Panc1 (cell line): ENCODE results near the gene TMEM239. TPM values are rescaled to one million over a fixed set of nuclear protein-coding genes. Genes with fewer than 3 reads are reported as not detected.

ENCODE experiments used
- ATAC-seq: fragments of 200-7000 bp; cut with Tn5 transposase; 2 replicates; pipeline ENCODE4 v1.9.1; 2020; ENCODE audit warnings: mild to moderate bottlenecking, moderate library complexity
- BruUV-seq: library from RNA; stranded (reverse); fragments of 400-500 nt; replicated peaks from 2 replicates; lab custom pipeline; 2021; lab: Mats Ljungman, UMichigan
- CTCF ChIA-PET: fragments of 300-600 bp; sonication (Branson Sonifier 250); formaldehyde crosslinking; loops from one replicate; lab custom pipeline; 2022; ENCODE audit warnings: antibody characterized with exemption; lab: Charles Lee
- POLR2A ChIA-PET: fragments of 300-600 bp; sonication (Branson Sonifier 250); formaldehyde crosslinking; loops from one replicate; lab custom pipeline; 2022; ENCODE audit warnings: antibody characterized with exemption; lab: Charles Lee
- DNase-seq: peaks from one replicate; pipeline ENCODE4 v3.0.0-alpha.2; 2010; ENCODE audit warnings: low read depth, low spot score
- H3K27ac ChIP-seq: 2 replicates; pipeline ENCODE4 v1.5.1; 2011; ENCODE audit warnings: mild to moderate bottlenecking, low read length, inconsistent platforms
- H3K27me3 ChIP-seq: fragments of 200-500 bp; sonication (Bioruptor generic); 2 replicates; pipeline ENCODE4 v1.6.0; 2014; ENCODE audit warnings: low read length, inconsistent platforms; ENCODE audit not compliant: control insufficient read depth, insufficient read depth
- H3K36me3 ChIP-seq: fragments of 200-500 bp; sonication (Bioruptor generic); 2 replicates; pipeline ENCODE4 v1.5.1; 2014; ENCODE audit warnings: inconsistent platforms, mild to moderate bottlenecking, low read length, moderate library complexity; ENCODE audit not compliant: control insufficient read depth, insufficient read depth
- H3K4me1 ChIP-seq: 2 replicates; pipeline ENCODE4 v1.5.1; 2011; ENCODE audit warnings: inconsistent platforms, mild to moderate bottlenecking, low read length, moderate library complexity; ENCODE audit not compliant: control insufficient read depth, insufficient read depth
- H3K4me3 ChIP-seq, 2 experiments: 2 replicates each; pipeline ENCODE4 v1.5.1; 2011 to 2012; ENCODE audit warnings: low read depth in 2 of 2, low read length in 2 of 2, mild to moderate bottlenecking in 2 of 2, inconsistent platforms in 1 of 2, moderate library complexity in 1 of 2
- H3K9me3 ChIP-seq: fragments of 200-500 bp; sonication (Bioruptor generic); 2 replicates; pipeline ENCODE4 v1.5.1; 2014; ENCODE audit warnings: low read depth, mild to moderate bottlenecking, inconsistent platforms, low read length, moderate library complexity; ENCODE audit not compliant: control insufficient read depth, insufficient read depth
- POLR2AphosphoS5 ChIP-seq: IDR thresholded peaks from 2 replicates; pipeline ENCODE4 v1.6.1; 2012; ENCODE audit warnings: mild to moderate bottlenecking, low read depth, low read length, moderate library complexity
- REST ChIP-seq, 2 experiments: IDR thresholded peaks; 2 replicates each; pipeline ENCODE4 v1.6.1; 2011 to 2012; ENCODE audit warnings: low read depth in 2 of 2, control low read depth in 1 of 2, low read length in 1 of 2, mild to moderate bottlenecking in 1 of 2, moderate library complexity in 1 of 2; ENCODE audit not compliant: insufficient read depth in 1 of 2
- SIN3A ChIP-seq: IDR thresholded peaks from 2 replicates; pipeline ENCODE4 v1.6.1; 2012; ENCODE audit warnings: low read depth, mild to moderate bottlenecking, low read length, moderate library complexity, borderline replicate concordance; ENCODE audit not compliant: insufficient read depth
- TCF7L2 ChIP-seq: IDR thresholded peaks from 2 replicates; pipeline ENCODE4 v1.6.1; 2011; ENCODE audit warnings: mild to moderate bottlenecking, low read depth, low read length, inconsistent platforms
- in situ Hi-C: cut with HindIII; loops from 2 replicates; pipeline ENCODE4 v1.10.0; 2016; ENCODE audit warnings: low sequenced_read_pairs, low pct_unique_long_range_greater_than_20kb
- intact Hi-C: fragments of 100-400 bp; cut with micrococcal nuclease; formaldehyde crosslinking; loops from one replicate; pipeline ENCODE4 v1.10.0; 2022; ENCODE audit not compliant: unreplicated experiment
- total RNA-seq: library from RNA; stranded (reverse); gene quantifications from one replicate; pipeline ENCODE4 v1.2.1, GENCODE V29; 2021; ENCODE audit not compliant: unreplicated experiment
- TF ChIP-seq, protein P1 (sequence below): fragments of 450-650 bp; IDR thresholded peaks from 2 replicates; pipeline ENCODE4 v1.5.1; 2017; ENCODE audit warnings: mild to moderate bottlenecking

The TMEM239 gene
- total RNA-seq, 1 experiment from 2014 or later = not detected

- TF ChIP-seq SIN3A = no peak
- no peak for TF ChIP-seq REST (IDR thresholded peaks at IDR 0.05; ENCODE audit: insufficient read depth in 1 of 2, low read depth in 2 of 2, low read length in 1 of 2)
- TF ChIP-seq, protein P1, sequence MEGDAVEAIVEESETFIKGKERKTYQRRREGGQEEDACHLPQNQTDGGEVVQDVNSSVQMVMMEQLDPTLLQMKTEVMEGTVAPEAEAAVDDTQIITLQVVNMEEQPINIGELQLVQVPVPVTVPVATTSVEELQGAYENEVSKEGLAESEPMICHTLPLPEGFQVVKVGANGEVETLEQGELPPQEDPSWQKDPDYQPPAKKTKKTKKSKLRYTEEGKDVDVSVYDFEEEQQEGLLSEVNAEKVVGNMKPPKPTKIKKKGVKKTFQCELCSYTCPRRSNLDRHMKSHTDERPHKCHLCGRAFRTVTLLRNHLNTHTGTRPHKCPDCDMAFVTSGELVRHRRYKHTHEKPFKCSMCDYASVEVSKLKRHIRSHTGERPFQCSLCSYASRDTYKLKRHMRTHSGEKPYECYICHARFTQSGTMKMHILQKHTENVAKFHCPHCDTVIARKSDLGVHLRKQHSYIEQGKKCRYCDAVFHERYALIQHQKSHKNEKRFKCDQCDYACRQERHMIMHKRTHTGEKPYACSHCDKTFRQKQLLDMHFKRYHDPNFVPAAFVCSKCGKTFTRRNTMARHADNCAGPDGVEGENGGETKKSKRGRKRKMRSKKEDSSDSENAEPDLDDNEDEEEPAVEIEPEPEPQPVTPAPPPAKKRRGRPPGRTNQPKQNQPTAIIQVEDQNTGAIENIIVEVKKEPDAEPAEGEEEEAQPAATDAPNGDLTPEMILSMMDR = no peak
- TF ChIP-seq POLR2AphosphoS5 = no peak
- no peak for TF ChIP-seq TCF7L2
- Histone ChIP-seq H3K9me3 (no peaks in the 10 kb centered on the region), H3K27me3 (peaks cover 7% of the 10 kb centered on the region; the same call in 1 of the 2 replicates), H3K4me3 (no peak overlapping the region), H3K27ac (no peak overlapping the region), H3K4me1 (no peaks in the 10 kb centered on the region), H3K36me3 (no peaks in the 10 kb centered on the region)
- BruUV-seq = no TSS peak
- in situ Hi-C loops = no loop called here
- ChIA-PET CTCF (no interaction called here), POLR2A (no interaction called here)
- DNase-seq = no peak
- intact Hi-C loops = no loop called here
- ATAC-seq = no peak
Measured at GRCh38 chr20:2801286-2801728, 14.9 kb upstream of the TMEM239 start.

GRCh38 chr20:2804041-2804828 is 11.9 kb upstream of the TMEM239 start:
- CTCF ChIA-PET = no interaction called here
- H3K27me3 ChIP-seq = peaks cover 7% of the 10 kb centered on the region; the same call in 1 of the 2 replicates
- BruUV-seq = no TSS peak
- no peak overlapping the region for H3K4me3 ChIP-seq
- TF ChIP-seq TCF7L2 = no peak
- no peak for TF ChIP-seq REST (IDR thresholded peaks at IDR 0.05; ENCODE audit: insufficient read depth in 1 of 2, low read depth in 2 of 2, low read length in 1 of 2)
- TF ChIP-seq, protein P1 = no peak
- TF ChIP-seq SIN3A = no peak
- TF ChIP-seq POLR2AphosphoS5 = no peak
- ATAC-seq = no peak
- no peaks in the 10 kb centered on the region for H3K9me3 ChIP-seq
- DNase-seq = no peak
- H3K27ac ChIP-seq = no peak overlapping the region
- no peaks in the 10 kb centered on the region for H3K4me1 ChIP-seq
- POLR2A ChIA-PET = no interaction called here
- no peaks in the 10 kb centered on the region for H3K36me3 ChIP-seq
- in situ Hi-C loops (no loop called here), intact Hi-C loops (no loop called here)
